B cell (primary cell): ENCODE results near the gene LIMCH1. TPM values are rescaled to one million over a fixed set of nuclear protein-coding genes. Genes with fewer than 3 reads are reported as not detected.

Source experiments
- ATAC-seq: fragments of 200-7000 bp; cut with Tn5 transposase; one replicate; pipeline ENCODE4 v1.10.0; 2021; ENCODE audit warnings: low read depth, mild to moderate bottlenecking, moderate number of reproducible peaks, moderate library complexity
- CTCF ChIA-PET: fragments of 350-600 bp; sonication (Branson Sonifier 250); formaldehyde crosslinking; loops from one replicate; lab custom pipeline; 2021; ENCODE audit warnings: antibody characterized with exemption, inconsistent platforms; lab: Charles Lee
- POLR2A ChIA-PET: fragments of 350-600 bp; sonication (Branson Sonifier 250); formaldehyde crosslinking; loops from one replicate; lab custom pipeline; 2021; ENCODE audit warnings: antibody characterized with exemption; lab: Charles Lee
- DNase-seq: peaks from one replicate; pipeline ENCODE4 v3.0.0; 2013
- H2AFZ ChIP-seq: 2 replicates; pipeline ENCODE4 v1.6.1; 2012; ENCODE audit warnings: mild to moderate bottlenecking, low read depth, low read length; ENCODE audit not compliant: insufficient read depth, poor library complexity, severe bottlenecking
- H3K27ac ChIP-seq, 2 donors: 1 replicate in 1 of 2; 2 replicates in 1 of 2; pipeline ENCODE4 v1.5.1; 2012 to 2013; ENCODE audit warnings: low read length in 2 of 2, mild to moderate bottlenecking in 2 of 2, moderate library complexity in 1 of 2
- H3K27me3 ChIP-seq, 4 experiments: fragments of 200-600 bp in 1 of 4; sonication (generic) in 1 of 4; replicated peaks in 1 of 4; 1 replicate in 2 of 4; 2 replicates in 2 of 4; pipeline versions ENCODE4 v1.6.1 to v1.7.0; 2013 to 2016; ENCODE audit warnings: low read length in 3 of 4, mild to moderate bottlenecking in 2 of 4, mixed read lengths in 1 of 4, moderate library complexity in 1 of 4; ENCODE audit not compliant: insufficient read depth in 4 of 4, control insufficient read depth in 3 of 4; ENCODE audit errors: control extremely low read depth in 1 of 4
- H3K36me3 ChIP-seq, 2 experiments: replicated peaks in 1 of 2; 1 replicate in 1 of 2; 2 replicates in 1 of 2; pipeline versions ENCODE4 v1.6.1 to v1.7.1; 2013; ENCODE audit warnings: low read length in 1 of 2; ENCODE audit not compliant: insufficient read depth in 2 of 2, control insufficient read depth in 1 of 2; ENCODE audit errors: control extremely low read depth in 1 of 2, extremely low read depth in 1 of 2
- H3K4me1 ChIP-seq, 2 donors: fragments of 200-600 bp in 1 of 2; sonication (generic) in 1 of 2; 1 replicate in 1 of 2; 2 replicates in 1 of 2; pipeline versions ENCODE4 v1.5.1 to v1.6.1; 2013 to 2017; ENCODE audit warnings: low read length in 2 of 2; ENCODE audit not compliant: control insufficient read depth in 2 of 2, insufficient read depth in 2 of 2
- H3K4me2 ChIP-seq: replicated peaks from 2 replicates; pipeline ENCODE3; 2012; ENCODE audit warnings: mild to moderate bottlenecking, low read depth, low read length; ENCODE audit not compliant: poor library complexity, severe bottlenecking
- H3K4me3 ChIP-seq, 5 experiments: fragments of 200-600 bp in 1 of 5; sonication (generic) in 1 of 5; 1 replicate in 3 of 5; 2 replicates in 2 of 5; pipeline versions ENCODE4 v1.5.1 to v1.7.0; 2011 to 2016; ENCODE audit warnings: low read length in 4 of 5, mild to moderate bottlenecking in 4 of 5, low read depth in 2 of 5, control low read depth in 1 of 5, moderate library complexity in 1 of 5; ENCODE audit not compliant: insufficient read depth in 1 of 5; ENCODE audit errors: control extremely low read depth in 1 of 5, extremely low read depth in 1 of 5
- H3K79me2 ChIP-seq: fragments of 200-600 bp; sonication (generic); one replicate; pipeline ENCODE4 v1.6.0; 2016; ENCODE audit warnings: low read length; ENCODE audit not compliant: control insufficient read depth, insufficient read depth
- H3K9ac ChIP-seq: fragments of 200-600 bp; sonication (generic); 2 replicates; pipeline ENCODE4 v1.6.1; 2017; ENCODE audit warnings: mild to moderate bottlenecking, low read length, moderate library complexity
- H3K9me3 ChIP-seq, 3 donors: one replicate each; pipeline versions ENCODE4 v1.6.1 to v1.7.1; 2013; ENCODE audit warnings: low read length in 2 of 3; ENCODE audit not compliant: control insufficient read depth in 2 of 3, insufficient read depth in 1 of 3; ENCODE audit errors: control extremely low read depth in 1 of 3
- H4K20me1 ChIP-seq: 2 replicates; pipeline ENCODE4 v1.6.0; 2012; ENCODE audit warnings: mild to moderate bottlenecking, low read length; ENCODE audit not compliant: insufficient read depth, control insufficient read depth, poor library complexity, severe bottlenecking
- H3K27ac Mint-ChIP-seq: one replicate; pipeline ENCODE4 v1.8.0; 2021; ENCODE audit warnings: mixed read lengths
- H3K27me3 Mint-ChIP-seq: one replicate; pipeline ENCODE4 v1.8.0; 2021; ENCODE audit warnings: mixed read lengths
- H3K4me1 Mint-ChIP-seq: one replicate; pipeline ENCODE4 v1.8.0; 2021; ENCODE audit warnings: mixed read lengths
- H3K4me3 Mint-ChIP-seq: one replicate; pipeline ENCODE4 v1.8.0; 2021; ENCODE audit warnings: mixed read lengths
- H3K9me3 Mint-ChIP-seq: one replicate; pipeline ENCODE4 v1.8.0; 2022; ENCODE audit warnings: mixed read lengths; ENCODE audit not compliant: insufficient read depth
- CTCF ChIP-seq: fragments of 200-600 bp; IDR thresholded peaks from one replicate; pipeline ENCODE4 v1.8.0; 2022; ENCODE audit warnings: antibody characterized with exemption, mild to moderate bottlenecking
- EZH2 ChIP-seq: IDR thresholded peaks from 2 replicates; pipeline ENCODE4 v1.6.1; 2012; ENCODE audit warnings: borderline replicate concordance, low read depth, mild to moderate bottlenecking, moderate library complexity, low read length; ENCODE audit not compliant: insufficient read depth, poor library complexity, severe bottlenecking
- WGBS: methylation state at CpG from one replicate; pipeline ENCODE4 v1.1.5; 2013; ENCODE audit warnings: missing lambda C conversion rate; ENCODE audit not compliant: insufficient coverage; 5-methylcytosine and 5-hydroxymethylcytosine counted together
- intact Hi-C: fragments of 100-400 bp; cut with micrococcal nuclease; formaldehyde crosslinking; loops from one replicate; pipeline ENCODE4 v1.10.0; 2022
- polyA plus RNA-seq: library from polyadenylated mRNA; depleted of rRNA; stranded (reverse); fragments of >200 nt; gene quantifications from 2 replicates; pipeline ENCODE4 v1.2.3, GENCODE V29; 2012
- total RNA-seq, 2 donors: library from RNA; stranded (reverse); fragments of 120-200 nt in 1 of 2; gene quantifications; 1 replicate in 1 of 2; 2 replicates in 1 of 2; pipeline versions ENCODE4 v1.2.3 to v1.2.4, GENCODE V29; 2013 to 2022

Gene LIMCH1
- total and polyA plus RNA-seq, 2 donors (not counting 1 experiment from before 2014, with no cell fraction given), result not detected

DNA sequence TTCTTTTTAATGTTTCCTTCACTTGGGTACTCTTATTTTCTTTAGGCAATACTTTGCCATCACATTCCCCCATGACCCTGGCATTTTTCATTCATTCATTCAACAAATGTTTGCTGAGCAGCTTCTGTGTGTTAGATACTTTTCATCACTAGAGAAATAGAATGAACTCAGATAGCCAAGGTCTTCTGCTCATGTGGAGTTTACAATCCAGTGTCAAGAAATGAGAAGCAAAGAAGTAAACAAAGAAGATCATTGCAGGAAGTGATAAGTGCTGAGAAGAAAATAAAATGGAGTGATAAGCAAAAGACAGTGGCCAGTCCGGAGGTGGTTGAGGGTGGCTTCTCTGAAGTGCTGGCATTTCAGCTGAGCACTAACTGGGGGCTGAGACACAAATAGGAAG is 63.1 kb downstream of the LIMCH1 start:
- peaks cover 10% of the 10 kb centered on the region for H3K27me3 Mint-ChIP-seq
- Histone ChIP-seq H3K27ac (no peak overlapping the region), H3K4me3 (no peak overlapping the region), H2AFZ (no peak overlapping the region), H3K9me3 (no peaks in the 10 kb centered on the region), H4K20me1 (no peaks in the 10 kb centered on the region), H3K27me3 (no peaks in the 10 kb centered on the region), H3K36me3 (no peaks in the 10 kb centered on the region), H3K4me2 (no peak overlapping the region), H3K4me1 (no peaks in the 10 kb centered on the region), H3K79me2 (no peaks in the 10 kb centered on the region), H3K9ac (no peak overlapping the region)
- 10% methylated on average over 1 of the region's 1 CpG for WGBS
- H3K9me3 Mint-ChIP-seq, result no peaks in the 10 kb centered on the region
- H3K4me1 Mint-ChIP-seq, result no peaks in the 10 kb centered on the region
- ATAC-seq (no peak), DNase-seq (no peak)
- no peak for TF ChIP-seq CTCF
- TF ChIP-seq EZH2, result no peak
- POLR2A ChIA-PET, result no interaction called here
- H3K4me3 Mint-ChIP-seq, result no peak overlapping the region
- CTCF ChIA-PET, result interaction anchor here (0.6 kb wide), 1 partner anchor 9 kb away, joined by 5 read pairs; no protein-coding TSS in a partner anchor
- intact Hi-C loops, result no loop called here
- no peak overlapping the region for H3K27ac Mint-ChIP-seq

DNA sequence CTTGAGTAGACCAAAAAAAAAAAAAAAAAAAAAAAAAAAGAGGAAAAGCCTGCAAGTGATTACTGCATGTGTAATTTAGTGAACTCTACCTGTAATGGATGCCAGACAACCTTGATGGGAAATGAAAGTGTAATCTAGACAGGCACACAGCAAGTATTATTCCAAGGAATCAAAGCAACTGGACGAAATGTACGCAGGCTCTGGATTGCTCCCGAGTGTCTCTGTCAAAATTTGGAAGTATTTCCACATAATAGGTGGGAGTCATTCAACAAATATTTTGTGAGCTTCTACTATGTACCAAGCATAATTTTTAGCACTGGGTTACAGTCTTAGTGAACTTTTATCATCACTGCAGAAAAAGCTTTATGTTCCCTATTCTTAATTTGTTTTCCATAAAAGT is 64.2 kb downstream of the LIMCH1 start:
- no peaks in the 10 kb centered on the region for H3K9me3 Mint-ChIP-seq
- H3K27me3 ChIP-seq, result no peaks in the 10 kb centered on the region
- H3K9ac ChIP-seq, result no peak overlapping the region
- no peaks in the 10 kb centered on the region for H3K9me3 ChIP-seq
- H4K20me1 ChIP-seq, result no peaks in the 10 kb centered on the region
- H3K4me2 ChIP-seq, result no peak overlapping the region
- ATAC-seq (no peak), DNase-seq (no peak)
- no peak overlapping the region for H2AFZ ChIP-seq
- H3K4me3 Mint-ChIP-seq, result no peak overlapping the region
- no peaks in the 10 kb centered on the region for H3K4me1 ChIP-seq
- TF ChIP-seq EZH2 (no peak), CTCF (no peak)
- H3K4me3 ChIP-seq, result no peak overlapping the region
- H3K27ac Mint-ChIP-seq, result no peak overlapping the region
- WGBS, result no CpG with 5 or more reads among the region's 3 CpGs
- no peaks in the 10 kb centered on the region for H3K36me3 ChIP-seq
- no peaks in the 10 kb centered on the region for H3K79me2 ChIP-seq
- no peak overlapping the region for H3K27ac ChIP-seq
- H3K4me1 Mint-ChIP-seq, result no peaks in the 10 kb centered on the region
- POLR2A ChIA-PET, result no interaction called here
- intact Hi-C loops, result no loop called here
- CTCF ChIA-PET, result no interaction called here
- no peaks in the 10 kb centered on the region for H3K27me3 Mint-ChIP-seq
